Dedifferentiated amniotic fluid mesenchymal stem cell (primary cell): ENCODE data around the gene SRGAP1.
A peak's percentile ranks its signal among the peaks of the same experiment; 100 is the strongest.
"Not testable (repeated sequence)": the region's sequence is repeated elsewhere in the genome, so short reads cannot be mapped to it uniquely, and the experiment has no call there.

Experiments
- DNase-seq: peaks from one replicate; pipeline ENCODE4 v3.0.0-alpha.2; 2016; ENCODE audit errors: extremely low spot score

SRGAP1 gene

GRCh38 chr12:64053117-64053516 is 208.6 kb downstream of the SRGAP1 start:
- no peak for DNase-seq

DNA sequence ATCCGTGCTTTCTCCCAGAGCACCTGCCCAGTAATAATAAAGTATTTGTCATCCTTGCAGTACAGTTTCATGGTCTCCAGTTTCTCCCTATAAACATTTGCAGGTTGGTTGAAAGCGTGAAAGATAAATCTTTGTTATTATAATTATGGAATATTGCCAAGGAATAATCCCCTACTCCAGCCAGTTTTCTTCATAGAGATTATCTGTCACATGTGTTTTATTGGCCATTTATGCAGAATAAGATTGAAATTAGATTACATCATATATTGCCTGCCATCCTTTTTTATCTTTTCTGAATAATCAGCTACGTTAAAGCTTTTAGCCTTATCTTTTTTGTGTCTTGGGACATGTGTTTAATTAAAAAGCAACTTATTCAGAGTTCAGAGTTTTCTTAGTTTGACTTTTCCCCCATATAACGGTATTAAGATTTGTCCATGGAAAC is 209.6 kb downstream of the SRGAP1 start:
- DNase-seq = no peak

GRCh38 chr12:64056741-64057140 is 212.2 kb downstream of the SRGAP1 start:
- DNase-seq = no peak

- no peak for DNase-seq
Observed at GRCh38 chr12:64057706-64058105, 213.2 kb downstream of the SRGAP1 start.

- no peak for DNase-seq
Observed at GRCh38 chr12:64058541-64059265, 214.2 kb downstream of the SRGAP1 start.

- no peak for DNase-seq
Observed at GRCh38 chr12:64059685-64060084, 215.2 kb downstream of the SRGAP1 start.

GRCh38 chr12:64061868-64062375 is 217.4 kb downstream of the SRGAP1 start:
- DNase-seq = no peak

- no peak for DNase-seq
Observed at GRCh38 chr12:64063121-64063520, 218.6 kb downstream of the SRGAP1 start.

- no peak for DNase-seq
Observed at GRCh38 chr12:64064240-64064639, 219.7 kb downstream of the SRGAP1 start.

DNA sequence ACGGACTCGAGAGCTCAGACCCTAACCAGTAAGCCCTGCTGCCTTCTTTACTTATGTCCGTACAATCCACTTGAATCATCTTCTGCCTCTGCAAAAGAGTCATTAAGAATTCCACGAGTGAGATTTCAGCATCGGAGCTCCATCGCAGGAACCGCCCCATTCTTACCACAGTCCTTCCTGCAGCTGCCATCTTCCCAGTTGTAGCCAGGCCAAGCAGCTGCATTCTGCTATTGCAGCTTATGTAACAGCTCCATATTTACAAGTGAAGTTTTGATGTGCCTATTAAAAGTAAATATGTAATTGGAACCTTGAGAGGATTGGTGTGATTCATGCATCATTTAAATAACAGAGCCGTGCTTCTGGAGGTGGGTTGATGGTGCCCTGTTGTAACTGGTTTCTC is 220.2 kb downstream of the SRGAP1 start:
- no peak for DNase-seq

DNA sequence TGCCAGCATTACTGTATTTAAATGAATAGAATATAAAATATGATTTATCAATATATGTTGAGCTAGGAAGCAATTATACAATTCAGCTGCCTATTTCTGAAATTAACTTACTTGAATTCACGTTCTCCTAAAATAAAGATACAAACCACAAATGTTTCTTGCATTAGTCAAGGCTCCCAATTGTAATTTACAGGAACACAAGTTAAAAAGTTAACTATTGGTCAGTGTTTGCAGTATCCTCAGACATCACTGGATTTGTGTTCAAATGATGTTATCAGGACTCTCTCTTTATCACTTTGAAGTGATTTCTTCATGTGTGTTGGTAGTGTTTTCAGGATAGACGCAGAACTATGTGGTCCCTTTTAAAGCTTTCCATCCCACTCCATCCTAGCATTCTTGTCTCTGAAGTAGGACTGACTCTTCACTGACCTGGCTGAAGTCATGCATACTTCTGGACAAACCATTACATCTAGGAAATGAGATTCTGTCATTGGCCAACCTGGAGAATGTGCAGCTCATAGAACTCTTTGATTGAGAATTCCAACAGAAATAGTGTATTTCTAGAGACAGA is 221.5 kb downstream of the SRGAP1 start:
- DNase-seq = no peak

DNA sequence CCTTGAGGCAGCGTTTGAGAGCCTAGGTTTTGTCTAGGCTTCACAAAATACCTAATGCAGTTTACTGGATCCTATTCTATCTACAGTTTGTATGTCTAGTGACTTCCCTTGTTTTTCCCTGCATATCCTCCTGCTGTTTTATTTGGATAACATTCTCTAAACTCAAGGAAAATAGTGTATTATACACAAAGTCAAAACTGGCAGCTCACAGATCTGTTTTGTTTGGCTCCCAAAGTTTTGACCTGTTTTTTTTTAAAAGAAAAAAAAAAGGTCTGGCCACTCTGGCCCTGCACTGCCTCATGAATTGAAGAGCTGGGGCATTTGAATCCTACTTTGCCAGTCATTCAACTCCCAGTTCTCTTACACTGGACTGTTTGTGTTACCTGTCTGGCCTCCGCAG is 222.3 kb downstream of the SRGAP1 start:
- DNase-seq = no peak

DNA sequence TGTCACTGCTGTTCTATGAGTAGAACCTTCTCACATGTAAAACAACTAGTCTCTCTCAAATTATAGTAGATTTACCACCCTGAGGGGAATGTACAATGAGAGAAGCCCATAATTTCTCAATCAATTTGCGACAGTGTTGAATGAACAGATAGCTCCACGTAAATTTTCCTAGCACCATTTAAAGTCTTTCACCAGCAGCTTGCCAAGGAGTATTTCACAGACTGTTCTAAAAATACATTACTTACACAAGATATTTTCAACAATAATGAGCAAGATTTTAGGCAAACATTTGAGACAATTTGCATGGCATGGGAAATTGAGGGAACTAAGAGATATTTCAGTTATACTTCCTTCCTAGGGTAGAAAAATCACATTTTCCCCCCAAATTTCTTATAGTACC is 226.0 kb downstream of the SRGAP1 start:
- no peak for DNase-seq

DNA sequence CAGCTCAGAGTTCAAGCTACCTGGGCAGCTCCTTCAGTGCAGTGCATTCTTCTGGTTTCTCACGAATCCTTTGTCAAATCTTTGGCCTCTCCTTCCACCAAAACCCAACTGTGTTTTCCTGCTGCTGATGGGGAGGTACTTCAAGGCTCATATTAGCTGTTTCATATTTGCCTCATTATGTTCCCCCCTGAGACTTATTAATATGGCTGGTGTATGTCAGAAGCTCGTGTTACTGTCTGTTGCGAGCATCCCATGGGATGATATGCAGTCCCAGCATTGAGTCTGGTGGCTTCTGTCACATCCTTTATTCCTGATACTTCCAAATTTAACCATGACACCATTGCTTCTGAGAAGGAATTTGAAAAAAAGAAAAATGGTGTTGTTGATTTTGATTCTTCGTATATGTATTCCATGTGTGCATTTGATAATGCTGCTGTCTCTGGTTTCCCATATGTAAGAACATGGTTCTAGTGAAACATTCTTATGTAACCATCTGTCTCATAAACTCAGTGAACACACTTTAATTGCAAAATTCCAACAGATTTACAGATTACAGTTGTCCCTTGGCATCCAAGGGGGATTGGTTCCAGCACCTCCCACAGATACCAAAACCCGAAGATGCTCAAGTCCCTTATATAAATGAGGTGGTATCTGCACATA is 228.5 kb downstream of the SRGAP1 start:
- DNase-seq = no peak

GRCh38 chr12:64076565-64076964 is 232.1 kb downstream of the SRGAP1 start:
- DNase-seq = not testable (repeated sequence)

DNA sequence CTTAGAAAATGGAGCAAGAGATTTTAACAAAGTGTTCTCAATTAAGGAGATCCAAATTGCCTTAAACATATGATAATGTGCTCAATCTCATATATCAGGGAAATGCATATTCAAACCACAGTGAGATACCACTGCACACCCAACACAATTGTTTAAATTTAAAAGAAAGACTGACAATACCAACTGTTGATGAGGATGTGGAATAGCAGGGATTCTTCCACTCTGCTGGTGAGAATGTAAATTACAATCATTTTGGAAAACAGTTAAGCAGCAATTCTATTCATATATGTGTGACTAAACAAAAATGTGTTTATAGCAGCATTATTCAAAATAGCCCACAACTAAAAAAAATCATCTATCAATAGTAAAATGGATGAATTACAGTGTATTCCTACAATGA is 233.4 kb downstream of the SRGAP1 start:
- no peak for DNase-seq

GRCh38 chr12:64080319-64081007 is 236.0 kb downstream of the SRGAP1 start:
- no peak for DNase-seq

- DNase-seq = no peak
Observed at GRCh38 chr12:64081008-64081404, 236.5 kb downstream of the SRGAP1 start.

- DNase-seq = no peak
Observed at GRCh38 chr12:64082116-64082515, 237.6 kb downstream of the SRGAP1 start.

DNA sequence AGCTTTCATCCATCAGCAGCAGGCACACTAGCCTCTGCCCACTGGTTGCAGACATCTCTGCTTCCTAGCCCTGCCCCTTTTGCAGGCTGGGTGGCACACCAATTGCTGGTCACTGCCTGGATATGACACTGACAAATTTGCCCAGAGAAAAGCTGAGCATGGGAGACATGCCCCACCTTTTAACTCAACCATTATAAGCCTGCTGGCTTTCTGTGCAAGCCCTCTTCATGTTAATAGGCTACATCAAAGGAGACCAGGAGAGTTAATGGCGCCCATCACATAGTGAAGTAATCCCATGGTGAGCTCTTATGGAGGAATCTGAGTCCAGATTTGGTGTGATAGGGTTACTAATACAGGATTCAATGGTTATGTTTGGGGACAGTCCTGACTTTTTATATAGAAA is 238.4 kb downstream of the SRGAP1 start:
- DNase-seq = no peak

DNA sequence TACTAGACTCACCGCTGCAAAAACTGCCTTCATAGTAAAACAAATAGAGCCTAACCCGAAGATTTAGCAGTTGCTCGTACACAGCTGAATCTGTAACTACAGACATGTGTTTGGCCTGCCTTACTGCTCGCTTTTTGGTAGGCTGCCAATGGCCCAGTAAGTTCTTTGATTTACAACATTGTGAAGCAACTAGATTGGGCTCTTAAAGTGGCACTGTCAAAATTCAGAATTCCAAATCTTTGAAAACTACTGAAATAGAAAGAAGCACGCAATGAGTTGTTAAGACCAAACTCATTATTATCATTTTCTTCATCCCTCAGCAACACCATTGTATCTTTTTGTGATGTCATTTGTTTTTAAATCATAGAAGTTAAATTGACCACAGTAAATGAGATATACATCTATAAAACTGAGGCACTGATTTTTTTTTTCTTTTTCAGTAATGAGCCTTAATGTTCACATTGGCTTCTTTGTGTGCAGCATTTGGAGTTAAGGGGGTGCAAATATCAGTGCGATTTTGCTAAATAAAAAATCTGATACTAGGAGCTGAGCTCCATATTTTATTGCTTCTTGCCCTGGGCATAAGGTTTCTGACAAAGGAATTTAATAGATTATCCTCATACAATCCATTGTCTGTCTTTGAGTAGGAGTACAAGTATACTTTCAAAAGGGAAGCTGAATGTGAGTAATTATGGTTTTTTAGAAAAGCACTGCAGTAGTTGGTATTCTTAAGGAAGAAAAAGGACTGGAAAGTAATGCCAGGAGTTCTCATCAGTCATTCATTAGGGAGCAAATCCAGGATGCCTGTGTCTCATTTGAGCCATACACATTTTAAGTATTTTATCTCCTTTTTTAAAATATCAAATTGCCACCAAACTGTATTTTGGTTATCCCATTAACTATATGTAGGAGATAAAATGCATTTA is 239.0 kb downstream of the SRGAP1 start:
- DNase-seq = peak; percentile 87
